MM.1S (cell line): ENCODE results near the gene CRISP1.

Experiments used
- DNase-seq: peaks from one replicate; pipeline ENCODE4 v3.0.0-alpha.2; 2015
- H2AFZ ChIP-seq: fragments of 300-600 bp; sonication (generic); 2 replicates; pipeline ENCODE4 v1.6.0; 2016; ENCODE audit warnings: antibody characterized with exemption, low read length
- H3F3A ChIP-seq: fragments of 300-600 bp; sonication (generic); 2 replicates; pipeline ENCODE4 v1.6.1; 2016; ENCODE audit warnings: mild to moderate bottlenecking, antibody characterized with exemption, low read length, moderate library complexity, mixed read lengths; ENCODE audit not compliant: insufficient read depth
- H3K27ac ChIP-seq: fragments of 300-600 bp; sonication (generic); 2 replicates; pipeline ENCODE4 v1.5.1; 2016; ENCODE audit warnings: mild to moderate bottlenecking, low read length
- H3K27me3 ChIP-seq: fragments of 300-600 bp; sonication (generic); replicated peaks from 2 replicates; pipeline ENCODE4 v1.6.0; 2016; ENCODE audit warnings: low read length; ENCODE audit not compliant: insufficient read depth
- H3K36me3 ChIP-seq: fragments of 300-600 bp; sonication (generic); replicated peaks from 2 replicates; pipeline ENCODE4 v1.6.1; 2016; ENCODE audit warnings: mild to moderate bottlenecking, low read length, mixed read lengths; ENCODE audit not compliant: insufficient read depth
- H3K4me1 ChIP-seq: fragments of 300-600 bp; sonication (generic); 2 replicates; pipeline ENCODE4 v1.6.1; 2016; ENCODE audit warnings: low read length, mixed read lengths
- H3K4me2 ChIP-seq: fragments of 300-600 bp; sonication (generic); 2 replicates; pipeline ENCODE4 v1.6.0; 2016; ENCODE audit warnings: low read depth, low read length
- H3K4me3 ChIP-seq: fragments of 300-600 bp; sonication (generic); 2 replicates; pipeline ENCODE4 v1.5.1; 2016; ENCODE audit warnings: low read length, mixed read lengths
- H3K79me2 ChIP-seq: fragments of 300-600 bp; sonication (generic); 2 replicates; pipeline ENCODE4 v1.6.1; 2016; ENCODE audit warnings: mixed run types, low read length, mixed read lengths
- H3K9ac ChIP-seq: fragments of 300-600 bp; sonication (generic); 2 replicates; pipeline ENCODE4 v1.6.1; 2016; ENCODE audit warnings: low read length, mixed read lengths
- H3K9me2 ChIP-seq: fragments of 300-600 bp; sonication (generic); replicated peaks from 2 replicates; pipeline ENCODE4 v1.6.1; 2016; ENCODE audit warnings: mild to moderate bottlenecking, low read length, mixed read lengths; ENCODE audit not compliant: insufficient read depth
- H3K9me3 ChIP-seq: fragments of 300-600 bp; sonication (generic); replicated peaks from 2 replicates; pipeline ENCODE4 v1.6.1; 2016; ENCODE audit warnings: mild to moderate bottlenecking, low read length, mixed read lengths; ENCODE audit not compliant: insufficient read depth
- H4K20me1 ChIP-seq: fragments of 300-600 bp; sonication (generic); 2 replicates; pipeline ENCODE4 v1.6.1; 2016; ENCODE audit warnings: mild to moderate bottlenecking, low read length, moderate library complexity, mixed read lengths; ENCODE audit not compliant: insufficient read depth
- CTCF ChIP-seq: fragments of 300-600 bp; sonication (generic); IDR thresholded peaks from 2 replicates; pipeline ENCODE4 v1.5.1; 2016; ENCODE audit warnings: antibody characterized with exemption, low read length, mixed read lengths
- EZH2 ChIP-seq: fragments of 300-600 bp; sonication (generic); optimal IDR thresholded peaks from 2 replicates; pipeline ENCODE3; 2017; ENCODE audit warnings: low read depth, mild to moderate bottlenecking, antibody characterized with exemption, low read length, mixed read lengths
- EZH2phosphoT487 ChIP-seq: fragments of 300-600 bp; sonication (generic); IDR thresholded peaks from 2 replicates; pipeline ENCODE4 v1.6.1; 2018; ENCODE audit warnings: antibody characterized with exemption, low read length

Gene CRISP1

GRCh38 chr6:49866485-49866943, at the start of gene CRISP1:
Gene CRISP1, minus strand, starts transcription at chr6:49866535. Its CDS starts 9,135 bp downstream, at chr6:49857400.
- TF ChIP-seq EZH2 (no peak), CTCF (no peak), EZH2phosphoT487 (no peak)
- no peak within 1 kb of the TSS for H3K27ac ChIP-seq
- no peaks in the 10 kb centered on the region for H3K9me3 ChIP-seq
- no peaks in the 10 kb centered on the region for H3F3A ChIP-seq
- no peak within 1 kb of the TSS for H3K9ac ChIP-seq
- DNase-seq: no peak
- no peaks in the 10 kb centered on the region for H4K20me1 ChIP-seq
- no peaks in the 10 kb centered on the region for H3K4me1 ChIP-seq
- no peaks in the 10 kb centered on the region for H3K27me3 ChIP-seq
- no peaks in the 10 kb centered on the region for H3K36me3 ChIP-seq
- no peak within 1 kb of the TSS for H3K4me2 ChIP-seq
- H3K79me2 ChIP-seq: no peaks in the 10 kb centered on the region
- H2AFZ ChIP-seq: no peak within 1 kb of the TSS
- no peaks in the 10 kb centered on the region for H3K9me2 ChIP-seq
- no peak within 1 kb of the TSS for H3K4me3 ChIP-seq

GRCh38 chr6:49915035-49915434, 48.7 kb upstream of the CRISP1 start:
- Histone ChIP-seq H3K27ac (no peak overlapping the region), H2AFZ (no peak overlapping the region), H4K20me1 (no peaks in the 10 kb centered on the region), H3K9me2 (no peaks in the 10 kb centered on the region), H3K4me1 (no peaks in the 10 kb centered on the region), H3K4me3 (no peak overlapping the region), H3K4me2 (no peak overlapping the region), H3K36me3 (no peaks in the 10 kb centered on the region), H3K27me3 (no peaks in the 10 kb centered on the region), H3K9ac (no peak overlapping the region), H3F3A (no peaks in the 10 kb centered on the region), H3K9me3 (no peaks in the 10 kb centered on the region), H3K79me2 (no peaks in the 10 kb centered on the region)
- TF ChIP-seq CTCF (no peak), EZH2 (no peak), EZH2phosphoT487 (no peak)
- DNase-seq: no peak

GRCh38 chr6:49913636-49914375, 47.5 kb upstream of the CRISP1 start:
- H2AFZ ChIP-seq: no peak overlapping the region
- no peaks in the 10 kb centered on the region for H3K36me3 ChIP-seq
- H3K4me1 ChIP-seq: no peaks in the 10 kb centered on the region
- TF ChIP-seq EZH2: no peak
- no peak for TF ChIP-seq EZH2phosphoT487
- no peak for TF ChIP-seq CTCF
- no peak overlapping the region for H3K4me2 ChIP-seq
- H4K20me1 ChIP-seq: no peaks in the 10 kb centered on the region
- DNase-seq: no peak
- H3F3A ChIP-seq: no peaks in the 10 kb centered on the region
- H3K27me3 ChIP-seq: no peaks in the 10 kb centered on the region
- H3K9me2 ChIP-seq: no peaks in the 10 kb centered on the region
- H3K79me2 ChIP-seq: no peaks in the 10 kb centered on the region
- no peak overlapping the region for H3K9ac ChIP-seq
- H3K4me3 ChIP-seq: no peak overlapping the region
- no peaks in the 10 kb centered on the region for H3K9me3 ChIP-seq
- no peak overlapping the region for H3K27ac ChIP-seq
